Esophagus (tissue), 2 donors: ENCODE measurements around the gene KRT72. TPM values are rescaled to one million over a fixed set of nuclear protein-coding genes. Genes with fewer than 3 reads are reported as not detected.

Experiments used
- H3K27ac ChIP-seq, 2 donors: one replicate each; pipeline ENCODE4 v1.5.1; 2013; ENCODE audit warnings: low read depth in 2 of 2, mild to moderate bottlenecking in 2 of 2, inconsistent platforms in 1 of 2, low read length in 1 of 2, moderate library complexity in 1 of 2
- H3K27me3 ChIP-seq, 2 donors: one replicate each; pipeline ENCODE4 v1.6.1; 2013; ENCODE audit warnings: low read length in 2 of 2, control low read depth in 1 of 2, mild to moderate bottlenecking in 1 of 2; ENCODE audit not compliant: insufficient read depth in 2 of 2, control insufficient read depth in 1 of 2
- H3K36me3 ChIP-seq, 2 donors: one replicate each; pipeline ENCODE4 v1.6.1; 2013; ENCODE audit warnings: low read length in 1 of 2; ENCODE audit not compliant: control insufficient read depth in 2 of 2, insufficient read depth in 2 of 2
- H3K4me1 ChIP-seq, 2 donors: one replicate each; pipeline ENCODE4 v1.6.1; 2013; ENCODE audit warnings: low read length in 1 of 2; ENCODE audit not compliant: control insufficient read depth in 2 of 2, insufficient read depth in 2 of 2
- H3K4me3 ChIP-seq, 2 donors: one replicate each; pipeline ENCODE4 v1.5.1; 2013; ENCODE audit warnings: low read length in 2 of 2, mild to moderate bottlenecking in 2 of 2, low read depth in 1 of 2, moderate library complexity in 1 of 2
- H3K9me3 ChIP-seq, 2 donors: one replicate each; pipeline ENCODE4 v1.6.1; 2013; ENCODE audit warnings: mild to moderate bottlenecking in 2 of 2, low read depth in 1 of 2, low read length in 1 of 2, moderate library complexity in 1 of 2; ENCODE audit not compliant: control insufficient read depth in 2 of 2, insufficient read depth in 1 of 2
- WGBS, 2 donors: extraction: QIAGEN DNeasy Blood & Tissue Kit; methylation state at CpG; one replicate each; pipeline ENCODE4 v1.1.7; 2013; 5-methylcytosine and 5-hydroxymethylcytosine counted together
- polyA plus RNA-seq, 2 donors: library from polyadenylated mRNA; stranded (reverse); fragments of 200-250 nt; gene quantifications; one replicate each; pipeline ENCODE4 v1.2.3, GENCODE V29; 2013
- donor health status: healthy with polysubstance abuse.
- donor health status: Bipolar disorder and iron deficiency.

Gene KRT72
- polyA plus RNA-seq, result not detected

- 33% methylated on average over 48 of the region's 48 CpGs for WGBS, 2 donors
- H3K4me1 ChIP-seq, result no peaks in the 10 kb centered on the region
- H3K27ac ChIP-seq, result no peak within 1 kb of the TSS
- no peaks in the 10 kb centered on the region for H3K36me3 ChIP-seq
- peaks cover 0 to 4% of the 10 kb centered on the region in 2 donors for H3K9me3 ChIP-seq
- H3K4me3 ChIP-seq, result no peak within 1 kb of the TSS
- no peaks in the 10 kb centered on the region for H3K27me3 ChIP-seq
Observed at GRCh38 chr12:52600941-52601481, at the start of gene KRT72. Gene KRT72, minus strand, starts transcription at chr12:52601463. Its CDS starts 11 bp downstream, at chr12:52601452.

GRCh38 chr12:52650520-52651081 lies 49.3 kb upstream of the KRT72 start:
- 46 to 50% methylated on average over 12 of the region's 12 CpGs for WGBS, 2 donors
- H3K9me3 ChIP-seq, result no peaks in the 10 kb centered on the region
- H3K27ac ChIP-seq, result no peak overlapping the region
- no peaks in the 10 kb centered on the region for H3K27me3 ChIP-seq
- peaks cover 4 to 5% of the 10 kb centered on the region in 2 donors for H3K4me1 ChIP-seq
- H3K4me3 ChIP-seq, result no peak overlapping the region
- no peaks in the 10 kb centered on the region for H3K36me3 ChIP-seq

- no peak overlapping the region for H3K4me3 ChIP-seq
- no peak overlapping the region for H3K27ac ChIP-seq
- H3K4me1 ChIP-seq, result peaks cover 5 to 6% of the 10 kb centered on the region in 2 donors
- no peaks in the 10 kb centered on the region for H3K36me3 ChIP-seq
- no peaks in the 10 kb centered on the region for H3K9me3 ChIP-seq
- 71 to 83% methylated on average over 6 of the region's 6 CpGs for WGBS, 2 donors
- no peaks in the 10 kb centered on the region for H3K27me3 ChIP-seq
Observed at GRCh38 chr12:52649066-52649465, 47.8 kb upstream of the KRT72 start.

- Histone ChIP-seq H3K36me3 (no peaks in the 10 kb centered on the region), H3K27ac (no peak overlapping the region), H3K9me3 (no peaks in the 10 kb centered on the region), H3K27me3 (no peaks in the 10 kb centered on the region), H3K4me3 (no peak overlapping the region), H3K4me1 (peaks cover 5 to 6% of the 10 kb centered on the region in 2 donors)
- WGBS, 2 donors, result 94 to 96% methylated on average over 8 of the region's 8 CpGs
Observed at GRCh38 chr12:52648012-52648550, 46.8 kb upstream of the KRT72 start.

GRCh38 chr12:52647601-52648000 lies 46.3 kb upstream of the KRT72 start:
- no peaks in the 10 kb centered on the region for H3K36me3 ChIP-seq
- no peaks in the 10 kb centered on the region for H3K9me3 ChIP-seq
- no peak overlapping the region for H3K4me3 ChIP-seq
- no peak overlapping the region for H3K27ac ChIP-seq
- H3K4me1 ChIP-seq, result peaks cover 5 to 6% of the 10 kb centered on the region in 2 donors
- no peaks in the 10 kb centered on the region for H3K27me3 ChIP-seq
- WGBS, 2 donors, result 89 to 93% methylated on average over 9 of the region's 9 CpGs

- H3K36me3 ChIP-seq, result no peaks in the 10 kb centered on the region
- H3K27me3 ChIP-seq, result no peaks in the 10 kb centered on the region
- H3K4me3 ChIP-seq, result no peak overlapping the region
- H3K27ac ChIP-seq, result no peak overlapping the region
- WGBS, 2 donors, result 86 to 88% methylated on average over 12 of the region's 12 CpGs
- no peaks in the 10 kb centered on the region for H3K9me3 ChIP-seq
- peaks cover 5 to 6% of the 10 kb centered on the region in 2 donors for H3K4me1 ChIP-seq
Observed at GRCh38 chr12:52646613-52647012, 45.4 kb upstream of the KRT72 start.

- Histone ChIP-seq H3K27me3 (no peaks in the 10 kb centered on the region), H3K4me3 (no peak overlapping the region), H3K9me3 (no peaks in the 10 kb centered on the region), H3K36me3 (no peaks in the 10 kb centered on the region), H3K4me1 (peaks cover 5 to 6% of the 10 kb centered on the region in 2 donors), H3K27ac (no peak overlapping the region)
- 68 to 79% methylated on average over 4 of the region's 4 CpGs for WGBS, 2 donors
Observed at GRCh38 chr12:52645982-52646381, 44.7 kb upstream of the KRT72 start.

- Histone ChIP-seq H3K9me3 (no peaks in the 10 kb centered on the region), H3K36me3 (no peaks in the 10 kb centered on the region), H3K4me1 (peaks cover 2 to 6% of the 10 kb centered on the region in 2 donors), H3K27me3 (no peaks in the 10 kb centered on the region), H3K27ac (no peak overlapping the region), H3K4me3 (no peak overlapping the region)
- WGBS, 2 donors, result 72 to 82% methylated on average over 7 of the region's 7 CpGs
Observed at GRCh38 chr12:52645120-52645761, 44.0 kb upstream of the KRT72 start.

GRCh38 chr12:52644078-52644415 lies 42.8 kb upstream of the KRT72 start:
- WGBS, 2 donors, result 81 to 92% methylated on average over 6 of the region's 6 CpGs
- no peak overlapping the region for H3K27ac ChIP-seq
- no peaks in the 10 kb centered on the region for H3K36me3 ChIP-seq
- H3K4me3 ChIP-seq, result no peak overlapping the region
- peaks cover 0 to 5% of the 10 kb centered on the region in 2 donors for H3K4me1 ChIP-seq
- no peaks in the 10 kb centered on the region for H3K9me3 ChIP-seq
- no peaks in the 10 kb centered on the region for H3K27me3 ChIP-seq
